SHP77 treated with DMSO at 0.1 percent for 48 hours (cell line): ENCODE measurements around the gene ADAMTS20.
"Not testable (repeated sequence)": the region's sequence is repeated elsewhere in the genome, so short reads cannot be mapped to it uniquely, and the experiment has no call there.

ENCODE experiments used
- DNase-seq: peaks from one replicate; lab custom pipeline; 2025; lab: John Stamatoyannopoulos, UW

Gene ADAMTS20

GRCh38 chr12:43551971-43552559, at the start of gene ADAMTS20:
TSS of gene ADAMTS20 (minus strand) at chr12:43552203. CDS start at chr12:43551921, 282 bp downstream.
- DNase-seq = no peak

GRCh38 chr12:43599708-43600107, 47.7 kb upstream of the ADAMTS20 start:
- no peak for DNase-seq

- no peak for DNase-seq
These were observed 47.1 kb upstream of the ADAMTS20 start for GRCh38 chr12:43599066-43599465.

GRCh38 chr12:43590307-43590706, 38.3 kb upstream of the ADAMTS20 start:
- no peak for DNase-seq

- no peak for DNase-seq
These were observed 34.7 kb upstream of the ADAMTS20 start for GRCh38 chr12:43586646-43587245.

- no peak for DNase-seq
These were observed 33.7 kb upstream of the ADAMTS20 start for GRCh38 chr12:43585676-43586075.

GRCh38 chr12:43580601-43581000, 28.6 kb upstream of the ADAMTS20 start:
- no peak for DNase-seq

- DNase-seq = no peak
These were observed 27.2 kb upstream of the ADAMTS20 start for GRCh38 chr12:43579206-43579605.

GRCh38 chr12:43578782-43579181, 26.8 kb upstream of the ADAMTS20 start:
- DNase-seq = no peak

GRCh38 chr12:43577381-43577780, 25.4 kb upstream of the ADAMTS20 start:
- DNase-seq = no peak

- DNase-seq = no peak
These were observed 24.2 kb upstream of the ADAMTS20 start for GRCh38 chr12:43576162-43576561.

GRCh38 chr12:43571885-43572284, 19.9 kb upstream of the ADAMTS20 start:
- no peak for DNase-seq

- no peak for DNase-seq
These were observed 4.1 kb upstream of the ADAMTS20 start for GRCh38 chr12:43556057-43556456.

- DNase-seq = no peak
These were observed 578 bp downstream of the ADAMTS20 start for GRCh38 chr12:43551279-43551970.

GRCh38 chr12:43550831-43551271, 1.2 kb downstream of the ADAMTS20 start:
- no peak for DNase-seq

GRCh38 chr12:43544703-43545102, 7.3 kb downstream of the ADAMTS20 start:
- no peak for DNase-seq

- DNase-seq = no peak
These were observed 11.5 kb downstream of the ADAMTS20 start for GRCh38 chr12:43540470-43540869.

- not testable (repeated sequence) for DNase-seq
These were observed 14.3 kb downstream of the ADAMTS20 start for GRCh38 chr12:43537675-43538074.

GRCh38 chr12:43516045-43516444, 36.0 kb downstream of the ADAMTS20 start:
- no peak for DNase-seq

GRCh38 chr12:43501703-43502102, 50.3 kb downstream of the ADAMTS20 start:
- DNase-seq = no peak

- DNase-seq = no peak
These were observed 58.7 kb downstream of the ADAMTS20 start for GRCh38 chr12:43493261-43493797.

- no peak for DNase-seq
These were observed 69.5 kb downstream of the ADAMTS20 start for GRCh38 chr12:43482311-43483085.
